Chondrocyte (in vitro differentiated cells): ENCODE measurements around the gene ABHD12. TPM values are rescaled to one million over a fixed set of nuclear protein-coding genes. Genes with fewer than 3 reads are reported as not detected.

Experiments
- DNase-seq: peaks from one replicate; pipeline ENCODE4 v3.0.0; 2021; ENCODE audit warnings: mixed read lengths, low spot score
- H3K27ac Mint-ChIP-seq: one replicate; pipeline ENCODE4 v1.8.0; 2021; ENCODE audit warnings: mild to moderate bottlenecking, moderate library complexity, mixed read lengths; ENCODE audit not compliant: unreplicated experiment
- H3K27me3 Mint-ChIP-seq: 2 replicates; pipeline ENCODE4 v1.8.0; 2021; ENCODE audit warnings: low read depth, mixed read lengths
- H3K36me3 Mint-ChIP-seq: 2 replicates; pipeline ENCODE4 v1.8.0; 2021; ENCODE audit warnings: low read depth, mixed read lengths
- H3K4me1 Mint-ChIP-seq: 2 replicates; pipeline ENCODE4 v1.8.0; 2021; ENCODE audit warnings: low read depth, mild to moderate bottlenecking, mixed read lengths
- H3K4me3 Mint-ChIP-seq: one replicate; pipeline ENCODE4 v1.8.0; 2021; ENCODE audit warnings: mild to moderate bottlenecking, moderate library complexity, mixed read lengths; ENCODE audit not compliant: unreplicated experiment
- H3K9me3 Mint-ChIP-seq: 2 replicates; pipeline ENCODE4 v1.8.0; 2021; ENCODE audit warnings: low read depth, mixed read lengths
- total RNA-seq: library from RNA; stranded (reverse); gene quantifications from 3 replicates; pipeline ENCODE4 v1.2.1, GENCODE V29; 2021
- TF ChIP-seq, protein P1 (sequence below): fragments of 200-600 bp; sonication (generic); IDR thresholded peaks from 2 replicates; pipeline ENCODE4 v1.5.0; 2021; ENCODE audit warnings: antibody characterized with exemption, mild to moderate bottlenecking, moderate library complexity

The ABHD12 gene
- total RNA-seq, 1 donor from 2014 or later: 49.4 TPM

GRCh38 chr20:25310921-25311728, 79.5 kb downstream of the ABHD12 start:
- H3K27ac Mint-ChIP-seq: peak overlapping the region; percentile 97
- H3K27me3 Mint-ChIP-seq: no peaks in the 10 kb centered on the region
- peaks cover 43% of the 10 kb centered on the region for H3K4me1 Mint-ChIP-seq
- H3K36me3 Mint-ChIP-seq: no peaks in the 10 kb centered on the region
- DNase-seq: peak; percentile 40
- TF ChIP-seq, protein P1, sequence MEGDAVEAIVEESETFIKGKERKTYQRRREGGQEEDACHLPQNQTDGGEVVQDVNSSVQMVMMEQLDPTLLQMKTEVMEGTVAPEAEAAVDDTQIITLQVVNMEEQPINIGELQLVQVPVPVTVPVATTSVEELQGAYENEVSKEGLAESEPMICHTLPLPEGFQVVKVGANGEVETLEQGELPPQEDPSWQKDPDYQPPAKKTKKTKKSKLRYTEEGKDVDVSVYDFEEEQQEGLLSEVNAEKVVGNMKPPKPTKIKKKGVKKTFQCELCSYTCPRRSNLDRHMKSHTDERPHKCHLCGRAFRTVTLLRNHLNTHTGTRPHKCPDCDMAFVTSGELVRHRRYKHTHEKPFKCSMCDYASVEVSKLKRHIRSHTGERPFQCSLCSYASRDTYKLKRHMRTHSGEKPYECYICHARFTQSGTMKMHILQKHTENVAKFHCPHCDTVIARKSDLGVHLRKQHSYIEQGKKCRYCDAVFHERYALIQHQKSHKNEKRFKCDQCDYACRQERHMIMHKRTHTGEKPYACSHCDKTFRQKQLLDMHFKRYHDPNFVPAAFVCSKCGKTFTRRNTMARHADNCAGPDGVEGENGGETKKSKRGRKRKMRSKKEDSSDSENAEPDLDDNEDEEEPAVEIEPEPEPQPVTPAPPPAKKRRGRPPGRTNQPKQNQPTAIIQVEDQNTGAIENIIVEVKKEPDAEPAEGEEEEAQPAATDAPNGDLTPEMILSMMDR: no peak
- H3K9me3 Mint-ChIP-seq: no peaks in the 10 kb centered on the region
- H3K4me3 Mint-ChIP-seq: peak overlapping the region; percentile 55

GRCh38 chr20:25310268-25310920, 80.2 kb downstream of the ABHD12 start:
- TF ChIP-seq, protein P1: peak; percentile 77
- H3K4me1 Mint-ChIP-seq: peaks cover 38% of the 10 kb centered on the region
- peak; percentile 39 for DNase-seq
- H3K9me3 Mint-ChIP-seq: no peaks in the 10 kb centered on the region
- no peaks in the 10 kb centered on the region for H3K36me3 Mint-ChIP-seq
- H3K27ac Mint-ChIP-seq: peak overlapping the region; percentile 97
- H3K4me3 Mint-ChIP-seq: peak overlapping the region; percentile 55
- H3K27me3 Mint-ChIP-seq: no peaks in the 10 kb centered on the region

DNA sequence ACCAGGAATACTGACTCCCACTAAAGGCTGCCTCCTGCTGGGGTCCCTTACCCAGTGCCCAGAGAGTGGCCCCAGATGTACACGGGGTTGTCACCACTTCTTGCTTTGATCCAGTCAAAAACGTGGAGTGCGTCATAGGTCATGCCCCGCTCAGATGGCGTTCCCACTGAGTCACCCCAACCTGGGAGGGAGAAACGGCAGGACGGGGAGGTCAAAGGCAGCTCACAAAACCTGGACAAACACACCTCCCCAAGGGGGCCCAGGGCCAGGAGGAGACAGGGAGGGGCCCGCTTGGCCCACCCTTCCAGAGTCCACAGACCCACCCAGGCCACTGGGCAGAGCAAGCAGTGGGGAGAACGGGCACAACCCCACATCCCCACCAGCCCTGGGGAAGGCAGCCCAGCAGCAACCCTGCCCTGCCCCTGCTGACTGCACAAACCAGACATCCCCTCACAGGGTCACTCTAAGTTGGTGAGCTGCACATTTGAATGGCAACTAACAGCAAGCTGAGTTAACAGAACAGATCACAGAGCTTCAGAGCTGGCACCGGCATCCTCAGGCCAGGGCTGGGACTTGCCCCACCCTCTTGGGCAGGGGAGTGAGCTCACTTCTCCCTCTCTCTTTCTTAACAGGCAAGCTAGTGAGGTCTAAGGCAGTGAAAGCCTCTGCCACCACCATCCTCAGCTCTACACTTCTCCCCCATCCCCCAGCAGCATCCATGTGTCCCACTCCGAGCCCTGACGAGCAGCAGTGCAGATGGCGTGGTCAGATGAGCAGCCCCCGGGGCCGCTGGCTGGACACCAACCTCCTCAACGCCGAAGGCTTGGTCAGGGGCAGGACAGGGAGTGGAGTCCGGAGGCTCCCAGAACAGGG, 81.0 kb downstream of the ABHD12 start:
- Mint-ChIP-seq H3K9me3 (no peaks in the 10 kb centered on the region), H3K27me3 (no peaks in the 10 kb centered on the region), H3K36me3 (no peaks in the 10 kb centered on the region), H3K4me1 (peaks cover 37% of the 10 kb centered on the region), H3K27ac (peak overlapping the region; percentile 97), H3K4me3 (peak overlapping the region; percentile 55)
- peak; percentile 82 for DNase-seq
- TF ChIP-seq, protein P1: no peak

DNA sequence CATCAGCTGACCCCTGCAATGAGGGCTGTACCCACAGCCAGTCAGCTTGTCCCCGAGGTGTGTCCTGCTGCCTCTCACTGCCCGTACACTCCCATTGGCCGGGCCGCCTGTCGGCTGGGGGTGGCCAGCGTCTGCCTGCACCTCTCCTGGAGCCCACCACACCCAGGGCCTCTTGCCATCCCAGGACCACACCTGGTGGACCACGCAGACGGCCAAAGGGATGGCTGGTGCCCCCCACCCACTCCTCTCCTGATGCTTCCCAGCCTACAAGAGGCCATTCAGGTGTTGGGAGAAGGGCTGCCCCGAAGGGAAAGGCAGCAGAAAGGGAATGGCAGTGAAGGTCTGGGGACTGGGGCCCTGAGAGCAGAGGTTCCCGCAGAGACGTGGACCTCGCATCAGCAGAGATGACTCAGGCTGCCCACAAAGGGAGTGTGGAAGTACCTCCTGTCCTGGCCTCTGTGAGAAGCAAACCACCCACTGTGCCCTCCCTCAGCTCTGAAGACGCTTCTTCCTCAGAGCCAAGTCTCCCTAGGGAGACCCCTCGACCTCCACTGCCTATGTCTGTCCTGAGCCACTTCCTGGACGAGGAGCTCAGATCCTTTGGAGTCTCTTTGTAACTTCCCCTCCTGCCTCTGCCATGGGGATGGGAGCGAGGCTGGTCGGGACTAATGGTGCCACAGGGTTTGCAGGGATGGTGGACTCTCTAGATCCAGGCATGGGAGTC, 81.8 kb downstream of the ABHD12 start:
- Mint-ChIP-seq H3K27me3 (no peaks in the 10 kb centered on the region), H3K9me3 (no peaks in the 10 kb centered on the region), H3K4me1 (peaks cover 37% of the 10 kb centered on the region), H3K36me3 (no peaks in the 10 kb centered on the region), H3K27ac (peak overlapping the region; percentile 97), H3K4me3 (peak overlapping the region; percentile 25)
- TF ChIP-seq, protein P1: no peak
- peak; percentile 92 for DNase-seq
